HS-5 (cell line): Measurements from ENCODE around the gene FAAP20.

ENCODE experiments used
- DNase-seq: peaks from one replicate; pipeline ENCODE4 v3.0.0-alpha.2; 2012; ENCODE audit warnings: low read depth

The FAAP20 gene

GRCh38 chr1:2210786-2211185 is 16.2 kb upstream of the FAAP20 start:
- DNase-seq, result no peak

GRCh38 chr1:2210084-2210653 is 15.6 kb upstream of the FAAP20 start:
- no peak for DNase-seq

GRCh38 chr1:2209400-2210083 is 15.0 kb upstream of the FAAP20 start:
- no peak for DNase-seq

- DNase-seq, result no peak
These were observed 14.0 kb upstream of the FAAP20 start for GRCh38 chr1:2208309-2209239.

GRCh38 chr1:2206813-2207487 is 12.4 kb upstream of the FAAP20 start:
- DNase-seq, result no peak

- DNase-seq, result no peak
These were observed 10.8 kb upstream of the FAAP20 start for GRCh38 chr1:2205191-2205952.

- DNase-seq, result no peak
These were observed 10.0 kb upstream of the FAAP20 start for GRCh38 chr1:2204415-2205190.

GRCh38 chr1:2203671-2204414 is 9.3 kb upstream of the FAAP20 start:
- no peak for DNase-seq

- no peak for DNase-seq
These were observed 8.4 kb upstream of the FAAP20 start for GRCh38 chr1:2202843-2203601.

GRCh38 chr1:2202008-2202575 is 7.5 kb upstream of the FAAP20 start:
- no peak for DNase-seq

GRCh38 chr1:2201062-2201461 is 6.5 kb upstream of the FAAP20 start:
- DNase-seq, result no peak

- no peak for DNase-seq
These were observed 5.9 kb upstream of the FAAP20 start for GRCh38 chr1:2200308-2200943.

- no peak for DNase-seq
These were observed 4.7 kb upstream of the FAAP20 start for GRCh38 chr1:2199042-2199810.

GRCh38 chr1:2198571-2198970 is 4.0 kb upstream of the FAAP20 start:
- DNase-seq, result no peak

GRCh38 chr1:2197707-2198165 is 3.2 kb upstream of the FAAP20 start:
- DNase-seq, result no peak

- DNase-seq, result no peak
These were observed 2.5 kb upstream of the FAAP20 start for GRCh38 chr1:2196901-2197638.

- DNase-seq, result no peak
These were observed 1.2 kb upstream of the FAAP20 start for GRCh38 chr1:2195785-2196184.
